Testis (tissue), 2 donors: Measurements from ENCODE around the gene GYG2.

Experiments used
- CTCF ChIP-seq, 3 experiments: fragments of 450-650 bp in 2 of 3; fragments of 200-600 bp in 1 of 3; sonication (generic) in 1 of 3; IDR thresholded peaks; one replicate each; pipeline ENCODE4 v1.5.1; 2016 to 2019; ENCODE audit warnings: antibody characterized with exemption in 3 of 3, mild to moderate bottlenecking in 2 of 3, moderate library complexity in 1 of 3
- POLR2A ChIP-seq: fragments of 450-650 bp; IDR thresholded peaks from one replicate; pipeline ENCODE4 v1.6.1; 2017; ENCODE audit warnings: antibody characterized with exemption, mild to moderate bottlenecking, moderate library complexity

- no peak for TF ChIP-seq POLR2A
- no peak for TF ChIP-seq CTCF (IDR thresholded peaks at IDR 0.05)
Measured at GRCh38 chrX:2902841-2903240, 74.1 kb downstream of the GYG2 start.
